ENCODE results near the gene MANSC1.
A peak's percentile ranks its signal among the peaks of the same experiment; 100 is the strongest.
"Not testable (repeated sequence)": the region's sequence is repeated elsewhere in the genome, so short reads cannot be mapped to it uniquely, and the experiment has no call there.

The MANSC1 gene

DNA sequence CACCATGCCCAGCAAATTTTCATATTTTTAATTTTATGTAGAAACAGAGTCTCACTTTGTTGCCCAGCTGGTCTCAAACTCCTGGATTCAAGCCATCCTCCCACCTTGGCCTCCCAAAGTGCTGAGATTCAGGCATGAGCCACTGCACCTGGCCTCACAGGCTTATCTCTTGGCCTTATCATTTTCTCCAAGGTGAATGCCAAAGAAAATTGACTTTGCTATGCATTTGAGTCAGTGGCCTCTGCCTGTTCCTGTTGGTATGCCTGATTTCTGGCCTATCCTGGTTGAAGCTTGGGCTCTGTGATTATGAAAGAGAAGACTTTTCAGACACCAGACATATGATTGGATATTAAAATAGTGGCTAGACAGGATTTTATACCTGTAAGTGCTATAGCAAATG, 34.2 kb downstream of the MANSC1 start:
- peaks cover 6% of the 10 kb centered on the region for H3K4me1 Mint-ChIP-seq
- ATAC-seq (no peak), DNase-seq (ENCODE audit: low spot score in 2 of 2) (no peak)
- H3K27ac Mint-ChIP-seq, result no peak overlapping the region
- H3K9me3 Mint-ChIP-seq, result no peaks in the 10 kb centered on the region
- no peak overlapping the region for H3K4me3 Mint-ChIP-seq
- no peaks in the 10 kb centered on the region for H3K36me3 Mint-ChIP-seq

- not testable (repeated sequence) for ATAC-seq; H3K4me1 Mint-ChIP-seq; DNase-seq (ENCODE audit: low spot score in 2 of 2); H3K9me3 Mint-ChIP-seq; H3K4me3 Mint-ChIP-seq; H3K36me3 Mint-ChIP-seq; H3K27ac Mint-ChIP-seq
These were observed 39.3 kb downstream of the MANSC1 start for GRCh38 chr12:12310695-12311094.

GRCh38 chr12:12305568-12306300, 44.3 kb downstream of the MANSC1 start:
- peaks cover 6% of the 10 kb centered on the region for H3K4me1 Mint-ChIP-seq
- no peaks in the 10 kb centered on the region for H3K36me3 Mint-ChIP-seq
- no peak overlapping the region for H3K27ac Mint-ChIP-seq
- H3K9me3 Mint-ChIP-seq, result no peaks in the 10 kb centered on the region
- ATAC-seq, result peak; percentile 86
- DNase-seq (ENCODE audit: low spot score in 2 of 2), result no peak
- no peak overlapping the region for H3K4me3 Mint-ChIP-seq

DNA sequence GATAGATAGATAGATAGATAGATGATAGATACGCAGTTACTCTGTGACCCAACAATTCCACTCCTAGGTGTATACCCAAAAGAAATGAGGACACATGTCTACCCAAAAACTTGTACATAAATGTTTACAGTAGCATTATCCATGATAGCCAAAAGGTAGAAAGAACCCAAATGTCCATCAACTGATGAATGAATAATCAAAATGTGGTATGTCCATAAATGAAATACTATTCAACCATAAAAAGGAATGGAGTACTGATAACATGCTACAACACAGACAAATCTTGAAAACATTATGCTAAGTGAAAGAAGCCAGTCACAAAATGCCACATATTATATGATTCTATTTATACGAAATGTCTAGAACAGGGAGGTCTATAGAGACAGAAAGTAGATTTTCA, 47.1 kb downstream of the MANSC1 start:
- no peaks in the 10 kb centered on the region for H3K9me3 Mint-ChIP-seq
- no peak for DNase-seq (ENCODE audit: low spot score in 2 of 2)
- no peak for ATAC-seq
- H3K4me3 Mint-ChIP-seq, result no peak overlapping the region
- H3K36me3 Mint-ChIP-seq, result no peaks in the 10 kb centered on the region
- peaks cover 6% of the 10 kb centered on the region for H3K4me1 Mint-ChIP-seq
- H3K27ac Mint-ChIP-seq, result no peak overlapping the region

DNA sequence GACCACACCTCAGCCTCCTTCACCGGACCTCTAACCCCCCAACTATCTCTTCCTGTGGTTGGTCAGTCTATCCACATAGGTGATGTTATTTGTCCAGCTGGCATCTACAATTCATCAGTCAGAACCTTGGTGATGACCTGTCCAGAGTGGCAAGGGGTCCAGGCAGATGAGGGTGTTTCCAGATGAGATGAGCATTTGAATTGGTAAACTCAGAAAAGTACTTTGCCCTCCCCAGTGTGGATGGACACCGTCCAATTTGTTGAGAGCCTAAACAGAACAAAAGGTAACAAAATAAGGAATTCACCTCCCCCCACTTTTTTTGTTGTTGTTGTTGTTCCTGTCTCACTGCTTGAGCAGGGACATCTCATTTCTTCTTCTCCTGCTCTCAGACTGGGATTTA, 48.9 kb downstream of the MANSC1 start:
- no peak overlapping the region for H3K4me3 Mint-ChIP-seq
- no peak overlapping the region for H3K27ac Mint-ChIP-seq
- no peaks in the 10 kb centered on the region for H3K9me3 Mint-ChIP-seq
- no peaks in the 10 kb centered on the region for H3K36me3 Mint-ChIP-seq
- ATAC-seq (no peak), DNase-seq (ENCODE audit: low spot score in 2 of 2) (no peak)
- H3K4me1 Mint-ChIP-seq, result peaks cover 6% of the 10 kb centered on the region

- no peak for ATAC-seq
- no peak overlapping the region for H3K4me3 Mint-ChIP-seq
- H3K36me3 Mint-ChIP-seq, result no peaks in the 10 kb centered on the region
- H3K9me3 Mint-ChIP-seq, result no peaks in the 10 kb centered on the region
- no peak for DNase-seq (ENCODE audit: low spot score in 2 of 2)
- H3K27ac Mint-ChIP-seq, result no peak overlapping the region
- no peaks in the 10 kb centered on the region for H3K4me1 Mint-ChIP-seq
These were observed 52.7 kb downstream of the MANSC1 start for GRCh38 chr12:12297201-12297830.

- H3K27ac Mint-ChIP-seq, result no peak overlapping the region
- DNase-seq (ENCODE audit: low spot score in 2 of 2), result no peak
- H3K4me3 Mint-ChIP-seq, result no peak overlapping the region
- H3K9me3 Mint-ChIP-seq, result no peaks in the 10 kb centered on the region
- no peaks in the 10 kb centered on the region for H3K36me3 Mint-ChIP-seq
- H3K4me1 Mint-ChIP-seq, result no peaks in the 10 kb centered on the region
- ATAC-seq, result no peak
These were observed 55.6 kb downstream of the MANSC1 start for GRCh38 chr12:12294215-12295005.

- DNase-seq (ENCODE audit: low spot score in 2 of 2) (no peak), ATAC-seq (no peak)
- Mint-ChIP-seq H3K36me3 (no peaks in the 10 kb centered on the region), H3K27ac (no peak overlapping the region), H3K4me1 (no peaks in the 10 kb centered on the region), H3K4me3 (no peak overlapping the region), H3K9me3 (no peaks in the 10 kb centered on the region)
These were observed 59.8 kb downstream of the MANSC1 start for GRCh38 chr12:12290206-12290605.

DNA sequence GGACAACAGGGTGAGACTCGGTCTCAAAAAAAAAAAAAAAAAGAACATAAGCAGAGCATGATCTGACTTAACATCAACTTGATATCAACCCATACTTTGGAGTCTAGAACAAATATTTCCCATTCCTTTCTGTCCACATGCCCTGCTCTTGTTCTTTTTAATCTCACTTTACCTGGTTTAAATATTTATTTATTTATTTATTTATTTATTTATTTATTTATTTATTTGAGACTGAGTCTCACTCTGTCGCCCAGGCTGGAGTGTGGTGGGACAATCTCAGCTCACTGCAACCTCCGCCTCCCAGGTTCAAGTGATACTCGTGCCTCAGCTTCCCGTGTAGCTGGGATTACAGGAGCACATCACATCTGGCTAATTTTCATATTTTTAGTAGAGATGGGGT, 63.6 kb downstream of the MANSC1 start:
- no peak overlapping the region for H3K27ac Mint-ChIP-seq
- H3K36me3 Mint-ChIP-seq, result no peaks in the 10 kb centered on the region
- ATAC-seq (no peak), DNase-seq (ENCODE audit: low spot score in 2 of 2) (no peak)
- H3K9me3 Mint-ChIP-seq, result no peaks in the 10 kb centered on the region
- H3K4me1 Mint-ChIP-seq, result no peaks in the 10 kb centered on the region
- H3K4me3 Mint-ChIP-seq, result no peak overlapping the region

DNA sequence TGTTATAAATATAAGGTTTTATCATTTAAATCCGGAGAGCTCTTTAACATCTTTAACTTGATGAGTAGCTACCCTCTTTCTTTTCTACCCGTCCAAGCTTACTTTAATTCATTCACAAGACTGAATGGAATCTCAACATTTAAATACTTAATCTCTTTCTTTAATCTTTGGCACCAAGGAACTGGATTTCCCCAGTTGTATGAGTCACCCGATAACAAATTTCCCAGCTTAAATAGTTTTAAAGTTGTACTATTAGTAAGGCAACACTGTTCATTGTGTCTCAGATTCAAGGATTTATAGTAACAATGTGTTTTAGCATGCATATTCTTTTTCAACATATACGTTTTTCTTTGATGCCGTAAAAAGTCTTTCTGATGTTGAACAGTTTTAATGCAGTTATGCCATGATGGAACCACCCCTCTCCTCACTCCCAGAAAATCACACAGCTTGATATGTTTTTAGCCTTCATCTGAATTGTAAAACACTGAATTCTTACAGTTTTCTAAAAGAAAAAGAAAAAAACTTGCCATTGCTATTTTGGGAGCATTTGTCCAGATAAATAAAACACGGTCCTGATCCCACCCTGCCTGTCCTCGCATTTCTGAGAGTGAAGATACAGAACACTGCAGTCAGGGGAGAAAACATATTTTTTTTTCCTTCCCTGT, 67.1 kb downstream of the MANSC1 start:
- Mint-ChIP-seq H3K36me3 (no peaks in the 10 kb centered on the region), H3K4me1 (no peaks in the 10 kb centered on the region), H3K4me3 (no peak overlapping the region), H3K9me3 (peaks cover under 1% of the 10 kb centered on the region), H3K27ac (no peak overlapping the region)
- no peak for DNase-seq (ENCODE audit: low spot score in 2 of 2)
- ATAC-seq, result no peak

DNA sequence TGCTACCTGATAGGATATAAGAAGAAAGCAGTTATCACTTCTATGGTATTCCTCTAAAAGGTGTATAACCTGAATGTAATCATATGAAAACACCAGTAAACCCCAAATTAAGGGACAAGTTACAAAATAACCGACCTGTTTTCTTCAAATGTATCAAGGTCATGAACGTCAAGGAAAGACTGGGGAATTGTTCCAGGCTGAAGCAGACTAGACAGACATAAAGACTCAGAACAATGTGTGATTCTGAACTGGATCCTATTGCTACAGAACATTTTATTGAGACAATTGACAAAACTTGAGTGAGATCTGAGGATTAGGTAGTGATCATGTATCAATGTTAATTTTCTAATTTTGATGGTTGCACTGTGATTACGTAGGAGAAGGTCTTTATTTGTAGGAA, 67.8 kb downstream of the MANSC1 start:
- no peaks in the 10 kb centered on the region for H3K4me1 Mint-ChIP-seq
- peaks cover 3% of the 10 kb centered on the region for H3K9me3 Mint-ChIP-seq
- no peaks in the 10 kb centered on the region for H3K36me3 Mint-ChIP-seq

GRCh38 chr12:12281134-12281533, 68.9 kb downstream of the MANSC1 start:
- Mint-ChIP-seq H3K27ac (no peak overlapping the region), H3K36me3 (no peaks in the 10 kb centered on the region), H3K4me1 (no peaks in the 10 kb centered on the region), H3K9me3 (peaks cover 3% of the 10 kb centered on the region), H3K4me3 (no peak overlapping the region)
- DNase-seq (ENCODE audit: low spot score in 2 of 2) (no peak), ATAC-seq (no peak)

More for the DNA sequence above, 67.8 kb downstream of the MANSC1 start:
- ATAC-seq (no peak), DNase-seq (ENCODE audit: low spot score in 2 of 2) (no peak)
- no peak overlapping the region for H3K27ac Mint-ChIP-seq
- no peak overlapping the region for H3K4me3 Mint-ChIP-seq

- Mint-ChIP-seq H3K4me3 (no peak overlapping the region), H3K9me3 (peaks cover 8% of the 10 kb centered on the region), H3K36me3 (no peaks in the 10 kb centered on the region), H3K4me1 (no peaks in the 10 kb centered on the region), H3K27ac (no peak overlapping the region)
- ATAC-seq (no peak), DNase-seq (ENCODE audit: low spot score in 2 of 2) (no peak)
These were observed 71.1 kb downstream of the MANSC1 start for GRCh38 chr12:12278899-12279298.

All from stimulated activated effector memory CD8-positive, alpha-beta T cell treated with anti-CD3 and anti-CD28 coated beads, Interleukin-12 subunit alpha, Interleukin-12 subunit beta, amount 100 ng/mL, for 72 hours (primary cell).